Smooth muscle cell of the coronary artery (primary cell): ENCODE data around the gene ZMIZ1. TPM values are rescaled to one million over a fixed set of nuclear protein-coding genes. Genes with fewer than 3 reads are reported as not detected.

ENCODE experiments used
- total RNA-seq: library from RNA; depleted of rRNA; stranded (reverse); fragments of >200 nt; gene quantifications from 2 replicates; pipeline ENCODE4 v1.2.3, GENCODE V29; 2014; ENCODE audit warnings: low replicate concordance

ZMIZ1 gene, protein sequence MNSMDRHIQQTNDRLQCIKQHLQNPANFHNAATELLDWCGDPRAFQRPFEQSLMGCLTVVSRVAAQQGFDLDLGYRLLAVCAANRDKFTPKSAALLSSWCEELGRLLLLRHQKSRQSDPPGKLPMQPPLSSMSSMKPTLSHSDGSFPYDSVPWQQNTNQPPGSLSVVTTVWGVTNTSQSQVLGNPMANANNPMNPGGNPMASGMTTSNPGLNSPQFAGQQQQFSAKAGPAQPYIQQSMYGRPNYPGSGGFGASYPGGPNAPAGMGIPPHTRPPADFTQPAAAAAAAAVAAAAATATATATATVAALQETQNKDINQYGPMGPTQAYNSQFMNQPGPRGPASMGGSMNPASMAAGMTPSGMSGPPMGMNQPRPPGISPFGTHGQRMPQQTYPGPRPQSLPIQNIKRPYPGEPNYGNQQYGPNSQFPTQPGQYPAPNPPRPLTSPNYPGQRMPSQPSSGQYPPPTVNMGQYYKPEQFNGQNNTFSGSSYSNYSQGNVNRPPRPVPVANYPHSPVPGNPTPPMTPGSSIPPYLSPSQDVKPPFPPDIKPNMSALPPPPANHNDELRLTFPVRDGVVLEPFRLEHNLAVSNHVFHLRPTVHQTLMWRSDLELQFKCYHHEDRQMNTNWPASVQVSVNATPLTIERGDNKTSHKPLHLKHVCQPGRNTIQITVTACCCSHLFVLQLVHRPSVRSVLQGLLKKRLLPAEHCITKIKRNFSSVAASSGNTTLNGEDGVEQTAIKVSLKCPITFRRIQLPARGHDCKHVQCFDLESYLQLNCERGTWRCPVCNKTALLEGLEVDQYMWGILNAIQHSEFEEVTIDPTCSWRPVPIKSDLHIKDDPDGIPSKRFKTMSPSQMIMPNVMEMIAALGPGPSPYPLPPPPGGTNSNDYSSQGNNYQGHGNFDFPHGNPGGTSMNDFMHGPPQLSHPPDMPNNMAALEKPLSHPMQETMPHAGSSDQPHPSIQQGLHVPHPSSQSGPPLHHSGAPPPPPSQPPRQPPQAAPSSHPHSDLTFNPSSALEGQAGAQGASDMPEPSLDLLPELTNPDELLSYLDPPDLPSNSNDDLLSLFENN
- 4.4 and 9.2 TPM in 2 replicates for total RNA-seq

DNA sequence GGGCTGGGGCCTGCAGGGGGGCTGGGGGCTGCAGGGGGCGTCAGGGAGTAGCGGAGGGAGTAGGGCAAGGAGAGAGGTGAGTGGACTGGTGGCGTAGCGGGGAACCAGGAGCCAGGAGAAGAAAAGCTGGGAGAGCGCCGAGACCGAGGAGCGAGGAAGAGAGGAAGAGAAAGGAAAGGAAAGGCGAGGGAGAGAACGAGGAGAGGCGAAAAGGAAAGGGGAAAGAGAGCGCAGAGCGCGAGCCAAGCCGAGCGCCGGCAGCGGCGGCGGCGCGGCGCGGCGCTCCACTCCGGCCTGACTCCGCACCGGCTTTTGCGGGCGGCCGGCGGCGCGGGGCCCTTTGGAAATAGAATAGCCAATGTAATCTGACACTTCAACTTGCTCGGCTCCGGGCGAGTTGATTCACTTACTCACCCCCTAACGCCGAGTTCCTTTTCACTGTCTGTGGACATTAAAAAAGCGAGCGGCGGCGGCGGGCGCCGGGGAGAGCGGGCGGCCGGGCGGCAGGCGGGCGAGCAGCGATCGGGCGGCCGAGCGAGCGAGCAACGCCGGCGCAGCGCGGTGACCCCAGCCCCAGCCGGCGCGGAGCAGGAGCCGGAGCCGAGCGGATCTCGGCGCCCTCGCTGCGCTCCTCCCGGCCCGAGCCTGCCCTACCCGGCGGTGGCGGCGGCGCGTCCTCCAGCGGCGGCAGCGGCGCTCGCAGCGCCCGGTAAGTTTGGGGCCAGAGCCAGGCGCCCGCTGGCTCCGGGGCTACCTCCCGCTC lies at the start of gene ZMIZ1:
ZMIZ1 (plus strand) TSS at position 405 of the 763 bp plus-strand sequence. CDS start 132,667 bp downstream, outside the sequence.

DNA sequence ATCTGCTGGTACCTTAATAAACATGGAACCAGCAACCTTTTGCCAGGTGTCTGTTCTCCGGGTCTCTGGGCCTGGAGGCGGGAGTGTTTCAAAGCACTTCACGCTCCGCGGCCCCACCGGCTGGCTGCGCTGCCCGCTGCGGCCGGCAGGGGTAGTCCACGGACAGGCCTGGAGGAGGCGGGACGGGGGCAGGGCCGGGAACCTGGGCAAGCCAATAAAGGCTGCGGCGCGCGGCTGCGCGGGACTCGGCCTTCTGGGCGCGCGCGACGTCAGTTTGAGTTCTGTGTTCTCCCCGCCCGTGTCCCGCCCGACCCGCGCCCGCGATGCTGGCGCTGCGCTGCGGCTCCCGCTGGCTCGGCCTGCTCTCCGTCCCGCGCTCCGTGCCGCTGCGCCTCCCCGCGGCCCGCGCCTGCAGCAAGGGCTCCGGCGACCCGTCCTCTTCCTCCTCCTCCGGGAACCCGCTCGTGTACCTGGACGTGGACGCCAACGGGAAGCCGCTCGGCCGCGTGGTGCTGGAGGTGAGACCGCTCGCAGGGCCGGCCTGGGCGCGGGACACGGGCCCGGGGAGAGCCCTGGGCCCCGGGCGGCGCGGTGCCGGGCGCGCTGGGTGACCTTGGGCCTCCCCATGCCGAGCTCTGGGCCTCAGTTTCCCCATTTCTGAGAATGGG lies 278.6 kb downstream of the ZMIZ1 start, which contains the start of gene PPIF:
PPIF (plus strand) TSS at position 244 of the 668 bp plus-strand sequence; CDS start at position 324, 80 bp downstream.

